Thyroid gland (tissue), 4 donors: ENCODE data around the gene PCYT2.

Source experiments
- POLR2A ChIP-seq, 2 donors: fragments of 450-650 bp; IDR thresholded peaks; one replicate each; pipeline ENCODE4 v1.6.1; 2017; ENCODE audit warnings: antibody characterized with exemption in 2 of 2, mild to moderate bottlenecking in 2 of 2, moderate library complexity in 1 of 2
- TF ChIP-seq, protein P1 (sequence below), 6 experiments: fragments of 200-600 bp in 3 of 6; fragments of 450-650 bp in 3 of 6; sonication (generic) in 3 of 6; IDR thresholded peaks; one replicate each; pipeline ENCODE4 v1.5.1; 2016 to 2019; ENCODE audit warnings: antibody characterized with exemption in 6 of 6, mild to moderate bottlenecking in 2 of 6, inconsistent platforms in 1 of 6, moderate library complexity in 1 of 6

DNA sequence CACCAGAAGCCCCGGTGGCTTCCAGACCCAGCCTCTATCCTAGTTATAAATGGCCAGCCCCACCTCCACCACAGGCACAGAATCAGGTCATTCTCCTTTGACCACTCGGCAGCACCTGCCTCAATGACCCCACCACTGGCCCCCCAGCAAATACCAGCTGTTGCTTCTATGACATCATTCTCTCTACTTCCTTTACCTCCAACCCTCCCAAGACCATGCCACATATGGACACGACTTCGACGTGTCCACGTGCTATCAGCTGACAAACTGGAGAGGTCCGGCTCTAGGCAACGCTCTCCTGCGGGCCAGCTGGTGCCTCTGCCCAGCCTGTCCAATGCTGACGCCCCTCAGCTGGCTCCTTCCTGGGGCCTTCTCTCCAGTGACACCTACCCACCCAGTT is 25.7 kb downstream of the PCYT2 start:
- no peak for TF ChIP-seq POLR2A (IDR thresholded peaks at IDR 0.05)
- TF ChIP-seq, protein P1, sequence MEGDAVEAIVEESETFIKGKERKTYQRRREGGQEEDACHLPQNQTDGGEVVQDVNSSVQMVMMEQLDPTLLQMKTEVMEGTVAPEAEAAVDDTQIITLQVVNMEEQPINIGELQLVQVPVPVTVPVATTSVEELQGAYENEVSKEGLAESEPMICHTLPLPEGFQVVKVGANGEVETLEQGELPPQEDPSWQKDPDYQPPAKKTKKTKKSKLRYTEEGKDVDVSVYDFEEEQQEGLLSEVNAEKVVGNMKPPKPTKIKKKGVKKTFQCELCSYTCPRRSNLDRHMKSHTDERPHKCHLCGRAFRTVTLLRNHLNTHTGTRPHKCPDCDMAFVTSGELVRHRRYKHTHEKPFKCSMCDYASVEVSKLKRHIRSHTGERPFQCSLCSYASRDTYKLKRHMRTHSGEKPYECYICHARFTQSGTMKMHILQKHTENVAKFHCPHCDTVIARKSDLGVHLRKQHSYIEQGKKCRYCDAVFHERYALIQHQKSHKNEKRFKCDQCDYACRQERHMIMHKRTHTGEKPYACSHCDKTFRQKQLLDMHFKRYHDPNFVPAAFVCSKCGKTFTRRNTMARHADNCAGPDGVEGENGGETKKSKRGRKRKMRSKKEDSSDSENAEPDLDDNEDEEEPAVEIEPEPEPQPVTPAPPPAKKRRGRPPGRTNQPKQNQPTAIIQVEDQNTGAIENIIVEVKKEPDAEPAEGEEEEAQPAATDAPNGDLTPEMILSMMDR (IDR thresholded peaks at IDR 0.05): no peak
